Esophagus mucosa (tissue), 1 donor: ENCODE measurements around the gene L3MBTL4. TPM values are rescaled to one million over a fixed set of nuclear protein-coding genes. Genes with fewer than 3 reads are reported as not detected.
"Not testable (repeated sequence)": the region's sequence is repeated elsewhere in the genome, so short reads cannot be mapped to it uniquely, and the experiment has no call there.

Experiments used
- ATAC-seq: fragments of 200-7000 bp; cut with Tn5 transposase; one replicate; pipeline ENCODE4 v1.9.1; 2020
- total RNA-seq: library from RNA; stranded (reverse); gene quantifications from one replicate; pipeline ENCODE4 v1.2.4, GENCODE V29; 2023
- donor health status: DM: yes; HTN: yes; CAD: no.

Gene L3MBTL4
- total RNA-seq, result 4.8 TPM

GRCh38 chr18:6414723-6415417, at the start of gene L3MBTL4:
Gene L3MBTL4 (minus strand): TSS chr18:6414911. CDS start chr18:6311625, 103,286 bp downstream.
- ATAC-seq, result peak; percentile 68

GRCh38 chr18:6452194-6452593, 37.5 kb upstream of the L3MBTL4 start:
- no peak for ATAC-seq

- no peak for ATAC-seq
These were observed 34.5 kb upstream of the L3MBTL4 start for GRCh38 chr18:6449213-6449612.

GRCh38 chr18:6444466-6445228, 29.9 kb upstream of the L3MBTL4 start:
- no peak for ATAC-seq

GRCh38 chr18:6441200-6441599, 26.5 kb upstream of the L3MBTL4 start:
- ATAC-seq, result no peak

- no peak for ATAC-seq
These were observed 23.5 kb upstream of the L3MBTL4 start for GRCh38 chr18:6437937-6438818.

- ATAC-seq, result no peak
These were observed 21.0 kb upstream of the L3MBTL4 start for GRCh38 chr18:6435731-6436130.

GRCh38 chr18:6434987-6435709, 20.4 kb upstream of the L3MBTL4 start:
- no peak for ATAC-seq

- ATAC-seq, result no peak
These were observed 19.8 kb upstream of the L3MBTL4 start for GRCh38 chr18:6434481-6434880.

- no peak for ATAC-seq
These were observed 17.1 kb upstream of the L3MBTL4 start for GRCh38 chr18:6431659-6432318.

- ATAC-seq, result no peak
These were observed 14.2 kb upstream of the L3MBTL4 start for GRCh38 chr18:6428851-6429395.

GRCh38 chr18:6427286-6427685, 12.6 kb upstream of the L3MBTL4 start:
- ATAC-seq, result no peak

GRCh38 chr18:6423289-6423688, 8.6 kb upstream of the L3MBTL4 start:
- ATAC-seq, result no peak

GRCh38 chr18:6414118-6414722, 491 bp downstream of the L3MBTL4 start:
- peak; percentile 87 for ATAC-seq

- ATAC-seq, result no peak
These were observed 1.1 kb downstream of the L3MBTL4 start for GRCh38 chr18:6413579-6414117.

- no peak for ATAC-seq
These were observed 1.7 kb downstream of the L3MBTL4 start for GRCh38 chr18:6412933-6413472.

GRCh38 chr18:6411382-6411781, 3.3 kb downstream of the L3MBTL4 start:
- ATAC-seq, result no peak

- no peak for ATAC-seq
These were observed 4.8 kb downstream of the L3MBTL4 start for GRCh38 chr18:6409933-6410332.

GRCh38 chr18:6408543-6408942, 6.2 kb downstream of the L3MBTL4 start:
- not testable (repeated sequence) for ATAC-seq

GRCh38 chr18:6406910-6407470, 7.7 kb downstream of the L3MBTL4 start:
- no peak for ATAC-seq
